CD4-positive, alpha-beta T cell (primary cell): ENCODE data around the gene DCLRE1B. TPM values are rescaled to one million over a fixed set of nuclear protein-coding genes. Genes with fewer than 3 reads are reported as not detected.

Experiments used
- ATAC-seq: fragments of 200-7000 bp; cut with Tn5 transposase; one replicate; pipeline ENCODE4 v1.10.0; 2022; ENCODE audit warnings: mild to moderate bottlenecking; ENCODE audit not compliant: poor library complexity
- CTCF ChIA-PET: fragments of 350-600 bp; sonication (Branson Sonifier 250); formaldehyde crosslinking; loops from one replicate; lab custom pipeline; 2021; ENCODE audit warnings: antibody characterized with exemption, inconsistent platforms; lab: Charles Lee
- POLR2A ChIA-PET: fragments of 350-600 bp; sonication (Branson Sonifier 250); formaldehyde crosslinking; loops from one replicate; lab custom pipeline; 2021; ENCODE audit warnings: antibody characterized with exemption, inconsistent platforms; lab: Charles Lee
- DNase-seq, 14 experiments: peaks; one replicate each; pipeline ENCODE4 v3.0.0-alpha.2; 2013 to 2020; ENCODE audit warnings: mixed read lengths in 2 of 14
- H3K27ac ChIP-seq, 2 donors: one replicate each; pipeline versions ENCODE4 v1.5.1 to v1.7.0; 2013; ENCODE audit warnings: low read length in 2 of 2, low read depth in 1 of 2, mild to moderate bottlenecking in 1 of 2
- H3K27me3 ChIP-seq, 2 experiments: 1 replicate in 1 of 2; 2 replicates in 1 of 2; pipeline versions ENCODE4 v1.6.1 to v1.7.0; 2013; ENCODE audit warnings: low read length in 2 of 2, control low read depth in 1 of 2, mild to moderate bottlenecking in 1 of 2, moderate library complexity in 1 of 2; ENCODE audit not compliant: insufficient read depth in 2 of 2, control insufficient read depth in 1 of 2
- H3K36me3 ChIP-seq: one replicate; pipeline ENCODE4 v1.6.1; 2013; ENCODE audit warnings: low read length, control low read depth; ENCODE audit not compliant: insufficient read depth
- H3K4me1 ChIP-seq: one replicate; pipeline ENCODE4 v1.6.1; 2013; ENCODE audit warnings: low read length, control low read depth; ENCODE audit not compliant: insufficient read depth
- H3K4me3 ChIP-seq: one replicate; pipeline ENCODE4 v1.5.1; 2013; ENCODE audit warnings: mild to moderate bottlenecking, low read length, moderate library complexity
- H3K9me3 ChIP-seq, 2 experiments: 1 replicate in 1 of 2; 2 replicates in 1 of 2; pipeline versions ENCODE4 v1.6.1 to v1.7.0; 2013; ENCODE audit warnings: low read length in 2 of 2, mild to moderate bottlenecking in 2 of 2, control low read depth in 1 of 2, moderate library complexity in 1 of 2; ENCODE audit not compliant: control insufficient read depth in 1 of 2, insufficient read depth in 1 of 2
- H3K27ac Mint-ChIP-seq: one replicate; pipeline ENCODE4 v1.8.0; 2020; ENCODE audit warnings: mixed read lengths
- H3K27me3 Mint-ChIP-seq: one replicate; pipeline ENCODE4 v1.8.0; 2021; ENCODE audit warnings: mixed read lengths
- H3K36me3 Mint-ChIP-seq: one replicate; pipeline ENCODE4 v1.8.0; 2021; ENCODE audit warnings: low read depth, mixed read lengths
- H3K4me1 Mint-ChIP-seq: one replicate; pipeline ENCODE4 v1.8.0; 2021; ENCODE audit warnings: low read depth, mixed read lengths
- H3K4me3 Mint-ChIP-seq: one replicate; pipeline ENCODE4 v1.8.0; 2020; ENCODE audit warnings: mild to moderate bottlenecking, mixed read lengths
- H3K9me3 Mint-ChIP-seq: one replicate; pipeline ENCODE4 v1.8.0; 2020; ENCODE audit warnings: mixed read lengths
- CTCF ChIP-seq: fragments of 200-600 bp; IDR thresholded peaks from one replicate; pipeline ENCODE4 v1.8.0; 2022; ENCODE audit warnings: antibody characterized with exemption, mild to moderate bottlenecking
- intact Hi-C, 2 experiments: fragments of 100-400 bp; cut with DNase I in 1 of 2; cut with micrococcal nuclease in 1 of 2; formaldehyde crosslinking; loops; one replicate each; pipeline versions ENCODE4 v1.15.1 to v1.9.0; 2023 to 2025; cut with DNase I, micrococcal nuclease
- total RNA-seq, 174 experiments: library from RNA in 2 of 174; stranded (reverse) in 2 of 174; gene quantifications; one replicate each; pipeline ENCODE4 v1.2.3 and lab custom pipeline; 2021 to 2026

The DCLRE1B gene
- total RNA-seq, 2 experiments from 2014 or later: 6.4 to 6.8 TPM

- POLR2A ChIA-PET: interaction anchor here (1.0 to 10.1 kb wide), 21 partner anchors 11 to 1310 kb away, joined by 3 to 256 read pairs (median 7); partner anchors contain the start of genes AP4B1, DCLRE1B, PHTF1 and RSBN1
- peak within 1 kb of the TSS; percentile 100 for H3K27ac Mint-ChIP-seq
- peaks cover 57% of the 10 kb centered on the region for H3K4me1 Mint-ChIP-seq
- no peaks in the 10 kb centered on the region for H3K9me3 Mint-ChIP-seq
- H3K36me3 Mint-ChIP-seq: peaks cover 38% of the 10 kb centered on the region
- CTCF ChIA-PET: interaction anchor here (0.9 to 5.7 kb wide), 13 partner anchors 11 to 93 kb away, joined by 3 to 60 read pairs (median 7); partner anchors contain the start of genes AP4B1 and DCLRE1B
- no peaks in the 10 kb centered on the region for H3K27me3 Mint-ChIP-seq
- H3K4me1 ChIP-seq: peaks cover 33% of the 10 kb centered on the region
- ATAC-seq (peak; percentile 66), DNase-seq (peak; percentile 84 to 95 (median 92))
- no peaks in the 10 kb centered on the region for H3K9me3 ChIP-seq
- intact Hi-C loops: loop anchor here (1.0 to 5.0 kb wide), 3 partner anchors 24 to 117 kb away; partner anchors contain the start of genes DCLRE1B (in 2 of the 2) and RSBN1 (in 1 of the 2)
- H3K36me3 ChIP-seq: no peaks in the 10 kb centered on the region
- peak within 1 kb of the TSS; percentile 96 for H3K4me3 ChIP-seq
- TF ChIP-seq CTCF: no peak
- H3K27ac ChIP-seq: peak within 1 kb of the TSS; percentile 98
- H3K4me3 Mint-ChIP-seq: peak within 1 kb of the TSS; percentile 98
- no peaks in the 10 kb centered on the region for H3K27me3 ChIP-seq
Observed at GRCh38 chr1:113928941-113929749, 24.0 kb downstream of the DCLRE1B start, which contains the start of gene HIPK1. Gene HIPK1, plus strand, starts transcription at chr1:113929324.

GRCh38 chr1:113929750-113930498 is 24.8 kb downstream of the DCLRE1B start:
- TF ChIP-seq CTCF: no peak
- H3K27me3 Mint-ChIP-seq: no peaks in the 10 kb centered on the region
- intact Hi-C loops: loop anchor here (1.0 to 5.0 kb wide), 6 partner anchors 25 to 118 kb away; partner anchors contain the start of genes DCLRE1B (in 2 of the 2), PTPN22 (in 2 of the 2) and RSBN1 (in 2 of the 2)
- CTCF ChIA-PET: interaction anchor here (0.8 to 5.7 kb wide), 11 partner anchors 10 to 118 kb away, joined by 3 to 60 read pairs (median 13); partner anchors contain the start of genes AP4B1, DCLRE1B and RSBN1
- H3K4me1 Mint-ChIP-seq: peaks cover 61% of the 10 kb centered on the region
- Histone ChIP-seq H3K4me1 (peaks cover 39% of the 10 kb centered on the region), H3K27ac (peak overlapping the region; percentile 98), H3K27me3 (no peaks in the 10 kb centered on the region), H3K4me3 (peak overlapping the region; percentile 96), H3K9me3 (no peaks in the 10 kb centered on the region), H3K36me3 (no peaks in the 10 kb centered on the region)
- peaks cover 38% of the 10 kb centered on the region for H3K36me3 Mint-ChIP-seq
- H3K4me3 Mint-ChIP-seq: peak overlapping the region; percentile 92
- POLR2A ChIA-PET: interaction anchor here (0.6 to 10.1 kb wide), 30 partner anchors 10 to 1312 kb away, joined by 3 to 256 read pairs (median 5); partner anchors contain the start of genes AP4B1, DCLRE1B, OLFML3 and PHTF1
- peak; percentile 28 to 96 (median 60) for DNase-seq
- ATAC-seq: peak; percentile 47
- no peaks in the 10 kb centered on the region for H3K9me3 Mint-ChIP-seq
- H3K27ac Mint-ChIP-seq: peak overlapping the region; percentile 100
